ENCODE data around the gene COL28A1. TPM values are rescaled to one million over a fixed set of nuclear protein-coding genes. Genes with fewer than 3 reads are reported as not detected.

The COL28A1 gene
- total and polyA plus RNA-seq, 4 donors: 0.05 to 0.50 (median 0.18) TPM

DNA sequence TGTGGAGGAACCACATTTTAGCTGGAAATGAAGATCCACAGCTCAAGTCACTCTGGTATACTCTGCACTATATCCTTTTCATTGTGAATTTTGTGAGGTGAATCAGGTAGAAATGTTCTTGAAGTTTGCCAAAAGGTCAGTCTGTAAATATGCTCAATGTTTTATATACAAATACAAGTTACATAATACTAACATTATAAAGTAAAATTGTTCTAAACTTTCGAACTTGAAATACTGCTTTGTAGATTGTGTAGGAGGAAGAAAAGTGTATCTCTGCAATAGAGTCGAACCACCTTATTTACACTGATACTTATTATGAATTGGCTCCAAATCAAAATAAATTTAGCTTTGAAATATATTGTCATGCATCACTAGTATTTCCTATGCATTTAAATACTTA is 38.0 kb upstream of the COL28A1 start:
- no peak for TF ChIP-seq CTCF (IDR thresholded peaks at IDR 0.05; ENCODE audit: low read depth, low read length, missing input control)
- TF ChIP-seq NR2F2 (IDR thresholded peaks at IDR 0.05): no peak
- TF ChIP-seq RXRA (IDR thresholded peaks at IDR 0.05): no peak
- TF ChIP-seq RAD21 (IDR thresholded peaks at IDR 0.05): no peak
- no peak for TF ChIP-seq MAX (IDR thresholded peaks at IDR 0.05)
- no peak for TF ChIP-seq FOXA2 (IDR thresholded peaks at IDR 0.05)
- TF ChIP-seq HNF4A (conservative IDR thresholded peaks at IDR 0.05): no peak
- TF ChIP-seq, protein P1, sequence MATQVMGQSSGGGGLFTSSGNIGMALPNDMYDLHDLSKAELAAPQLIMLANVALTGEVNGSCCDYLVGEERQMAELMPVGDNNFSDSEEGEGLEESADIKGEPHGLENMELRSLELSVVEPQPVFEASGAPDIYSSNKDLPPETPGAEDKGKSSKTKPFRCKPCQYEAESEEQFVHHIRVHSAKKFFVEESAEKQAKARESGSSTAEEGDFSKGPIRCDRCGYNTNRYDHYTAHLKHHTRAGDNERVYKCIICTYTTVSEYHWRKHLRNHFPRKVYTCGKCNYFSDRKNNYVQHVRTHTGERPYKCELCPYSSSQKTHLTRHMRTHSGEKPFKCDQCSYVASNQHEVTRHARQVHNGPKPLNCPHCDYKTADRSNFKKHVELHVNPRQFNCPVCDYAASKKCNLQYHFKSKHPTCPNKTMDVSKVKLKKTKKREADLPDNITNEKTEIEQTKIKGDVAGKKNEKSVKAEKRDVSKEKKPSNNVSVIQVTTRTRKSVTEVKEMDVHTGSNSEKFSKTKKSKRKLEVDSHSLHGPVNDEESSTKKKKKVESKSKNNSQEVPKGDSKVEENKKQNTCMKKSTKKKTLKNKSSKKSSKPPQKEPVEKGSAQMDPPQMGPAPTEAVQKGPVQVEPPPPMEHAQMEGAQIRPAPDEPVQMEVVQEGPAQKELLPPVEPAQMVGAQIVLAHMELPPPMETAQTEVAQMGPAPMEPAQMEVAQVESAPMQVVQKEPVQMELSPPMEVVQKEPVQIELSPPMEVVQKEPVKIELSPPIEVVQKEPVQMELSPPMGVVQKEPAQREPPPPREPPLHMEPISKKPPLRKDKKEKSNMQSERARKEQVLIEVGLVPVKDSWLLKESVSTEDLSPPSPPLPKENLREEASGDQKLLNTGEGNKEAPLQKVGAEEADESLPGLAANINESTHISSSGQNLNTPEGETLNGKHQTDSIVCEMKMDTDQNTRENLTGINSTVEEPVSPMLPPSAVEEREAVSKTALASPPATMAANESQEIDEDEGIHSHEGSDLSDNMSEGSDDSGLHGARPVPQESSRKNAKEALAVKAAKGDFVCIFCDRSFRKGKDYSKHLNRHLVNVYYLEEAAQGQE (IDR thresholded peaks at IDR 0.05): no peak
- no peak for TF ChIP-seq EGR1 (IDR thresholded peaks at IDR 0.05; ENCODE audit: low read depth in 2 of 2)
- no peak for TF ChIP-seq TAF1 (conservative IDR thresholded peaks at IDR 0.05)
- TF ChIP-seq SP1 (IDR thresholded peaks at IDR 0.05): no peak
- no peak for TF ChIP-seq ATF3 (IDR thresholded peaks at IDR 0.05)
- TF ChIP-seq, protein P2, sequence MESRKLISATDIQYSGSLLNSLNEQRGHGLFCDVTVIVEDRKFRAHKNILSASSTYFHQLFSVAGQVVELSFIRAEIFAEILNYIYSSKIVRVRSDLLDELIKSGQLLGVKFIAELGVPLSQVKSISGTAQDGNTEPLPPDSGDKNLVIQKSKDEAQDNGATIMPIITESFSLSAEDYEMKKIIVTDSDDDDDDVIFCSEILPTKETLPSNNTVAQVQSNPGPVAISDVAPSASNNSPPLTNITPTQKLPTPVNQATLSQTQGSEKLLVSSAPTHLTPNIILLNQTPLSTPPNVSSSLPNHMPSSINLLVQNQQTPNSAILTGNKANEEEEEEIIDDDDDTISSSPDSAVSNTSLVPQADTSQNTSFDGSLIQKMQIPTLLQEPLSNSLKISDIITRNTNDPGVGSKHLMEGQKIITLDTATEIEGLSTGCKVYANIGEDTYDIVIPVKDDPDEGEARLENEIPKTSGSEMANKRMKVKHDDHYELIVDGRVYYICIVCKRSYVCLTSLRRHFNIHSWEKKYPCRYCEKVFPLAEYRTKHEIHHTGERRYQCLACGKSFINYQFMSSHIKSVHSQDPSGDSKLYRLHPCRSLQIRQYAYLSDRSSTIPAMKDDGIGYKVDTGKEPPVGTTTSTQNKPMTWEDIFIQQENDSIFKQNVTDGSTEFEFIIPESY (IDR thresholded peaks at IDR 0.05): no peak
- 40% methylated on average over 2 of the region's 2 CpGs for WGBS
- no peak overlapping the region for H3K4me3 ChIP-seq (ENCODE audit: low read depth in 1 of 3, low read length in 3 of 3)

GRCh38 chr7:7570584-7570983 is 34.9 kb upstream of the COL28A1 start:
- no peak overlapping the region for H3K27ac ChIP-seq (ENCODE audit: low read depth in 1 of 2, low read length in 2 of 2)
- TF ChIP-seq, protein P1 (IDR thresholded peaks at IDR 0.05): no peak
- no peak for TF ChIP-seq RXRA (IDR thresholded peaks at IDR 0.05)
- TF ChIP-seq HNF4G (IDR thresholded peaks at IDR 0.05): no peak
- TF ChIP-seq HNF4A (conservative IDR thresholded peaks at IDR 0.05): no peak
- TF ChIP-seq, protein P2 (IDR thresholded peaks at IDR 0.05): no peak
- 83% methylated on average over 3 of the region's 3 CpGs for WGBS

More for the DNA sequence above, 38.0 kb upstream of the COL28A1 start:
- Histone ChIP-seq H3K9ac (ENCODE audit: low read depth in 1 of 2, low read length in 2 of 2) (no peak overlapping the region), H3K27me3 (ENCODE audit: control insufficient read depth in 4 of 4, insufficient read depth in 4 of 4, low read length in 3 of 4) (no peaks in the 10 kb centered on the region), H3K4me1 (ENCODE audit: control insufficient read depth in 4 of 4, insufficient read depth in 4 of 4, low read length in 3 of 4) (peaks cover 0 to 30% (median 13%) of the 10 kb centered on the region in 4 donors), H3K9me3 (ENCODE audit: control insufficient read depth in 4 of 4, low read length in 3 of 4) (no peaks in the 10 kb centered on the region), H3K27ac (ENCODE audit: low read depth in 1 of 2, low read length in 2 of 2) (no peak overlapping the region), H3K36me3 (ENCODE audit: control insufficient read depth in 4 of 4, insufficient read depth in 3 of 4, low read depth in 1 of 4, low read length in 3 of 4) (peaks cover 0 to 2% (median 0%) of the 10 kb centered on the region in 4 donors)
- no peak for DNase-seq (ENCODE audit: low spot score)

More at GRCh38 chr7:7570584-7570983, 34.9 kb upstream of the COL28A1 start:
- Histone ChIP-seq H3K4me3 (ENCODE audit: low read depth in 1 of 3, low read length in 3 of 3) (no peak overlapping the region), H3K9me3 (ENCODE audit: control insufficient read depth in 4 of 4, low read length in 3 of 4) (no peaks in the 10 kb centered on the region), H3K9ac (ENCODE audit: low read depth in 1 of 2, low read length in 2 of 2) (no peak overlapping the region), H3K4me1 (ENCODE audit: control insufficient read depth in 4 of 4, insufficient read depth in 4 of 4, low read length in 3 of 4) (peaks cover 0 to 51% (median 27%) of the 10 kb centered on the region in 4 donors), H3K36me3 (ENCODE audit: control insufficient read depth in 4 of 4, insufficient read depth in 3 of 4, low read depth in 1 of 4, low read length in 3 of 4) (peaks cover 0 to 2% (median 0%) of the 10 kb centered on the region in 4 donors), H3K27me3 (ENCODE audit: control insufficient read depth in 4 of 4, insufficient read depth in 4 of 4, low read length in 3 of 4) (no peaks in the 10 kb centered on the region)
- DNase-seq (ENCODE audit: low spot score): no peak

All from liver (tissue), 9 donors.